Ectodermal cell (in vitro differentiated cells): ENCODE measurements around the gene YWHAH.
A peak's percentile ranks its signal among the peaks of the same experiment; 100 is the strongest.

Experiments used
- H3K27ac ChIP-seq: 2 replicates; pipeline ENCODE4 v1.7.0; 2013; ENCODE audit warnings: mild to moderate bottlenecking, low read depth, low read length; ENCODE audit not compliant: insufficient read depth, poor library complexity, severe bottlenecking
- H3K27me3 ChIP-seq: 2 replicates; pipeline ENCODE4 v1.7.0; 2013; ENCODE audit warnings: mild to moderate bottlenecking, low read length; ENCODE audit not compliant: insufficient read depth, control insufficient read depth, poor library complexity, severe bottlenecking
- H3K36me3 ChIP-seq: one replicate; pipeline ENCODE4 v1.7.0; 2013; ENCODE audit warnings: low read length; ENCODE audit not compliant: control insufficient read depth, insufficient read depth
- H3K4me1 ChIP-seq: one replicate; pipeline ENCODE4 v1.7.0; 2013; ENCODE audit warnings: low read length; ENCODE audit not compliant: control insufficient read depth, insufficient read depth
- H3K4me3 ChIP-seq: 2 replicates; pipeline ENCODE4 v1.7.0; 2013; ENCODE audit warnings: low read depth, low read length, control low read depth; ENCODE audit not compliant: insufficient read depth
- H3K9me3 ChIP-seq: 2 replicates; pipeline ENCODE4 v1.7.0; 2013; ENCODE audit warnings: mild to moderate bottlenecking, low read length, moderate library complexity; ENCODE audit not compliant: control insufficient read depth
- WGBS, 2 experiments: methylation state at CpG; one replicate each; pipeline ENCODE4 v1.1.7; 2013; ENCODE audit warnings: missing lambda C conversion rate in 2 of 2; 5-methylcytosine and 5-hydroxymethylcytosine counted together

YWHAH gene

GRCh38 chr22:31956360-31956759 is 12.0 kb downstream of the YWHAH start:
- H3K9me3 ChIP-seq = no peaks in the 10 kb centered on the region
- H3K4me3 ChIP-seq = no peak overlapping the region
- no peak overlapping the region for H3K27ac ChIP-seq
- H3K27me3 ChIP-seq = no peaks in the 10 kb centered on the region
- no peaks in the 10 kb centered on the region for H3K4me1 ChIP-seq
- WGBS, 2 experiments = 96 to 97% methylated on average over 12 of the region's 12 CpGs
- H3K36me3 ChIP-seq = peaks cover 15% of the 10 kb centered on the region

GRCh38 chr22:31957970-31958594 is 13.7 kb downstream of the YWHAH start:
- peaks cover 15% of the 10 kb centered on the region for H3K36me3 ChIP-seq
- no peaks in the 10 kb centered on the region for H3K4me1 ChIP-seq
- WGBS, 2 experiments = 93 to 98% methylated on average over 9 of the region's 9 CpGs
- H3K27ac ChIP-seq = no peak overlapping the region
- H3K27me3 ChIP-seq = no peaks in the 10 kb centered on the region
- H3K4me3 ChIP-seq = no peak overlapping the region
- no peaks in the 10 kb centered on the region for H3K9me3 ChIP-seq

GRCh38 chr22:31958625-31959239 is 14.4 kb downstream of the YWHAH start:
- H3K4me1 ChIP-seq = no peaks in the 10 kb centered on the region
- H3K27ac ChIP-seq = no peak overlapping the region
- WGBS, 2 experiments = 96 to 97% methylated on average over 12 of the region's 12 CpGs
- no peaks in the 10 kb centered on the region for H3K9me3 ChIP-seq
- H3K27me3 ChIP-seq = no peaks in the 10 kb centered on the region
- H3K4me3 ChIP-seq = no peak overlapping the region
- peaks cover 15% of the 10 kb centered on the region for H3K36me3 ChIP-seq

DNA sequence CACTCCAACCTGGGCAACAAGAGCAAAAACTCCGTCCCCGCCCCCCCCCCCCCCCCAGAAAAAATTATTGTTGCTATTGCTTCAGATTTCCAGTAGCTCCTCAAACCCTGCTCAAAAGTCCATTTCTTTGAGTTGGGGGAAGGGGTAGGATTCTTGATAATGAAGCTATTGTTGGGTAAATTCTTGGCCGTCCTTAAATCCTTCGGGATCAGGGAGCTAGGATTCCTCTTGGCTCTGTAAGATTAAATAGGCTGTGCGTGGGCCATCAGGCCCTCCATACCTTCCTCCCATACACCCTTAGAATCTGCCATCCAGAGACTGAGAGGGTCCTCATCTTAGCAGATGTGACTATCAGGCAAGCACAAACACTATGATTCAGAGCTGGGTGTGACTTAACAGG is 16.4 kb downstream of the YWHAH start:
- Histone ChIP-seq H3K4me1 (no peaks in the 10 kb centered on the region), H3K36me3 (peaks cover 15% of the 10 kb centered on the region), H3K27me3 (no peaks in the 10 kb centered on the region), H3K4me3 (no peak overlapping the region), H3K27ac (no peak overlapping the region), H3K9me3 (no peaks in the 10 kb centered on the region)
- 29 to 39% methylated on average over 3 to 5 of the region's 5 CpGs for WGBS, 2 experiments

DNA sequence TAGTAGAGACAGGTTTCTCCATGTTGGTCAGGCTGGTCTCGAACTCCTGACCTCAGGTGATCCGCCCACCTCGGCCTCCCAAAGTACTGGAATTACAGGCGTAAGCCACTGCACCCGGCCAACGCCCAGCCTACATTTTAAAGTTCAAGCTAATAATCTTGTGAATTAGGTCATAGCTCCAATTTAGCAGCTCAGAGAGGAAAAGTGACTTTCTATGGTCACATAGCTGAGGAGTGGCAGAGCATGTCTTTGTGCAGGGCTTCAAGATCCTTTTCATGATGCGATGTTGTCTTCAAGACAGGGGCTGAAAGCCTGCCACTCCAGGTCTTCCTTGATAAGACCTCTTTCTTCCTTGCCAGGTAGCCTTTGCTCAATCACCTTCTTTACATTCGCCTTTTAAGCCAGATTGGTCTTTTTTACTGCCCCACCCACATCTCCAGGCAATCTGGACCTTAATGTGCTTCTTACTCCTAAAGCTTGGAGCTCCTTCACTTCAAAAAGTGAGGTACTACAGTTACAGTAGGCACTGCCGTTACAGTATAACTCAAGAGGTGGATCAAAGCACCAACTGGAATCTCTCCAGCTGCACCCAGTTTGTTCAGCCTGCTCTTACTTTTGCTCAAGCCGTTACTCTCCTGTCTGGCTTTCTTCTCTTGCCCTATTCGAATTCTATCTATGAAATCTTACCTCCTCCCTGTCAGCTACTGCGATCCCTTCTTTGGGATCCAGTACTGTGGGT is 18.2 kb downstream of the YWHAH start:
- Histone ChIP-seq H3K9me3 (no peaks in the 10 kb centered on the region), H3K36me3 (peaks cover 2% of the 10 kb centered on the region), H3K27ac (no peak overlapping the region), H3K27me3 (no peaks in the 10 kb centered on the region), H3K4me3 (no peak overlapping the region), H3K4me1 (no peaks in the 10 kb centered on the region)
- WGBS, 2 experiments = 86 to 88% methylated on average over 12 of the region's 12 CpGs

DNA sequence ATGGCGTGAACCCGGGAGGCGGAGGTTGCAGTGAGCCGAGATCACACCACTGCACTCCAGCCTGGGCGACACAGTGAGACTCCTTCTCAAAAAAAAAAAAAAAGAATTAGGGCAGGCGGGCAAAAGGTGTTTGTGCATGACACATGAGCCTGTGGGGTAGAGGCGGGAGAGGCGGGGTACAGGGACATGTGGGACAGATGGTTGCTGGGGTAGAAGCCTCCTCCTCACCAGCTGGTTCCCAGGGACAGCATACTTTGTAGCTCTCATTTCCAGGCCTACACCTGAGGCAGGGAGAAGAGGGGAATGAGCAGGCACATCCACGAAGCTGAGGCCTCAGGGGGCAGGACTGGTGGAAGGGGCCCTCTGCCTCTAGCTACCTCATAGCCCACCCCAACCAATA is 23.7 kb downstream of the YWHAH start:
- Histone ChIP-seq H3K4me3 (no peak overlapping the region), H3K36me3 (no peaks in the 10 kb centered on the region)
- whole genome bisulfite sequencing, 2 experiments = 91 to 92% methylated on average over 9 of the region's 9 CpGs

DNA sequence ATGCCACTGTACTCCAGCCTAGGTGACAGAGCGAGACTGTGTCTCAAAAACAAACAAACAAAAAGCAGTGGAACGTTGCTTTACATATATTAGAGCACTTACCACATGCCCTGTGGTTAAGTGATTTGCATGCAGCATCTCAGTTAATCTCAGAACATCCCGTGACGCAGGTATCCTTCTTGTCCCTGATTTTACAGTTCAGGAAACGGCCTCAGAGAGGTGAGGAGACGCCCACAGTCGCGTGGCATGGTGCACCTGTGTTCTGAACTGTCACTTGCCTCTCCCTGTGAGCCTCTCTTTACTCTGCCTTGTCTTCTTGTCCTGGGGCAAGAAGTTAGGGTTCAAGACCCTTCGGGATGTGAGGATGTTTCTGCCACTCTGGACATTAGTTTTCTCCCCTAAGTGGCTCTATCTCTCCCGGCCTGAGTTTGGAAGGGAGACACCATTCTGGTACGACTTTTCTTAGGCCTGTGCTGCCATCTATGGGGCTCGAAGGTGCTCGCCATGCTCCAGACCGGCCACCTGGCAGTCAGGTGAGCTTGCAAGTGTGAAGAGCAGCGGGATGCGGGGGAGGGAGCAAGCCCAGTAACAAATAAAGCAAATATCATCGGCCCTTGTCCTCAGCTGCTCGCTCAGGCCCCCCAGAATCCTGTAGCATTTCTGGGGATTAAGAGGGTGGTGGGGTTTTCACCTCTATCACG is 25.6 kb downstream of the YWHAH start:
- H3K4me3 ChIP-seq = peak overlapping the region; percentile 35
- 40 to 41% methylated on average over 19 of the region's 19 CpGs for WGBS, 2 experiments
- no peak overlapping the region for H3K27ac ChIP-seq
- peaks cover 8% of the 10 kb centered on the region for H3K27me3 ChIP-seq
- no peaks in the 10 kb centered on the region for H3K4me1 ChIP-seq
- no peaks in the 10 kb centered on the region for H3K9me3 ChIP-seq
- no peaks in the 10 kb centered on the region for H3K36me3 ChIP-seq

More for the DNA sequence above, 23.7 kb downstream of the YWHAH start:
- H3K4me1 ChIP-seq = no peaks in the 10 kb centered on the region
- no peaks in the 10 kb centered on the region for H3K9me3 ChIP-seq
- H3K27ac ChIP-seq = no peak overlapping the region
- peaks cover 8% of the 10 kb centered on the region for H3K27me3 ChIP-seq

DNA sequence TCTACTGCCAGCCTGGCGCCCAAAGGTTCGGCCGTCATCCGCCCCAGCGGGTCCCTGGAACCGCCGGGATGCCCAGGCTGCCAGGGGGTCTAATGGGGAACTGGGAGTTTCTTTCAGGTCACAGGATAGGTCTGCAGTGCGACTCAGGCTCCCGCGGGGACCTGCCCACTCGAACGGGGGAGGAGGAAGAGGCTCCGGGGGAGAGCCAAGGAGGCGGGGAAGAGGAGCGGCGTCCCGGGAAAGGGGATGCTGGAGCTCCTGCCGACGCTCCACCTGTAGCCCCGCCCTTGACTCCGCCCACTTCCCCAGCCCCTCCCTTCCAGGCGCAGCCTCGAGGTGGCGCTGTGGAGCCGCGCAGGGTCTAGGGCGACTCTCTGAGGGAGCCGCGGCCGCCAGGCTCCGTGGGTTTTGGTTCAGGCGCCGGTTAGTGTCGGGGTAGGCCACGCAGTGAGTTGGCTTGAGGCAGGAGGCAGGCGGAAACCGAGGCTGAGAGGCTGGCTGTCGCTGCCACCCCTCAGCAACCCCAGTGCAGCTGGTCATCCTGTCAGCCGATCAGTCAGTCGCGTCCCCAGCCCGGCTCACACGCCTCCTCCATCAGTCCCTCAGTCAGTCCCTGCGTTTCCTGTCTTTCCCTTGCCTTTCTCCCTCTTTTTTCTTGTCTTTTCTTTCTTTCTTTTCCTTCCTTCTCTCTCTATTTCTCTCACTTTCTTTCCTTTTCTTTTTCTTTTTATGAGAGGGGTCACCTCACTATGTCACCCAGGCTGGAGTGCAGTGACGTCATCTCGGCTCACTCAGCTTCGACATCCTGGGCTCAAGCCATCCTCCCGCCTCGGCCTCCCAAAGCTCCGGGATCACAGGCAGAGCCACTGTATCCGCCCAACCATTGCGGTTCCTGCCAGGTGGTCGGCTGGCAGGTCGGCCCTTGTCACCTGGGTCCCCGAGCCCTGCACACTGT is 26.4 kb downstream of the YWHAH start:
- H3K27ac ChIP-seq = no peak overlapping the region
- H3K9me3 ChIP-seq = no peaks in the 10 kb centered on the region
- H3K4me3 ChIP-seq = peak overlapping the region; percentile 35
- WGBS, 2 experiments = 25% methylated on average over 55 of the region's 55 CpGs
- H3K4me1 ChIP-seq = no peaks in the 10 kb centered on the region
- H3K36me3 ChIP-seq = no peaks in the 10 kb centered on the region
- peaks cover 8% of the 10 kb centered on the region for H3K27me3 ChIP-seq

DNA sequence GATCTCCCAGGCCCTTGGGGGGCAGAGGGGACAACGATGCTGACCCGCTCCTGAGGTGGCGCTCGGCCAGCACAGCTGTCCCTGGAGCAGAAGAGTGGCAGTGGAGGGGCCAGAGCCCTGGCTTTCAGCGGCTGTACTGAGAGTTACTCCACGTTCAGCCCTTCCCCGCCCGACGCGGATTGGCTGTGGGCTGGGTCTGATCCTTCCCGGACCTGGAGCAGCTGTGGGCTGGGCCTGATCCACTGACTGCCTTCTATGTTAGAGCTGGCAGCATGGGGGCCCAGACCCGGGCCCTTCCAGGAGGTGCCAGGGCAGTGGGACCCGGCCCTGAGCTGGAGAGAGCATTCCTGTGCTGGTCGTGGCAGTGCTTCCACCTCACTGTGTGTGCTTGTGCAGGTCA is 27.8 kb downstream of the YWHAH start:
- 90% methylated on average over 14 of the region's 14 CpGs for WGBS, 2 experiments
- no peaks in the 10 kb centered on the region for H3K4me1 ChIP-seq
- H3K27me3 ChIP-seq = peaks cover 8% of the 10 kb centered on the region
- no peak overlapping the region for H3K27ac ChIP-seq
- no peaks in the 10 kb centered on the region for H3K9me3 ChIP-seq
- no peaks in the 10 kb centered on the region for H3K36me3 ChIP-seq
- H3K4me3 ChIP-seq = no peak overlapping the region
